ENCODE measurements around the gene MUL1.
A peak's percentile ranks its signal among the peaks of the same experiment; 100 is the strongest.

Gene MUL1, protein sequence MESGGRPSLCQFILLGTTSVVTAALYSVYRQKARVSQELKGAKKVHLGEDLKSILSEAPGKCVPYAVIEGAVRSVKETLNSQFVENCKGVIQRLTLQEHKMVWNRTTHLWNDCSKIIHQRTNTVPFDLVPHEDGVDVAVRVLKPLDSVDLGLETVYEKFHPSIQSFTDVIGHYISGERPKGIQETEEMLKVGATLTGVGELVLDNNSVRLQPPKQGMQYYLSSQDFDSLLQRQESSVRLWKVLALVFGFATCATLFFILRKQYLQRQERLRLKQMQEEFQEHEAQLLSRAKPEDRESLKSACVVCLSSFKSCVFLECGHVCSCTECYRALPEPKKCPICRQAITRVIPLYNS

DNA sequence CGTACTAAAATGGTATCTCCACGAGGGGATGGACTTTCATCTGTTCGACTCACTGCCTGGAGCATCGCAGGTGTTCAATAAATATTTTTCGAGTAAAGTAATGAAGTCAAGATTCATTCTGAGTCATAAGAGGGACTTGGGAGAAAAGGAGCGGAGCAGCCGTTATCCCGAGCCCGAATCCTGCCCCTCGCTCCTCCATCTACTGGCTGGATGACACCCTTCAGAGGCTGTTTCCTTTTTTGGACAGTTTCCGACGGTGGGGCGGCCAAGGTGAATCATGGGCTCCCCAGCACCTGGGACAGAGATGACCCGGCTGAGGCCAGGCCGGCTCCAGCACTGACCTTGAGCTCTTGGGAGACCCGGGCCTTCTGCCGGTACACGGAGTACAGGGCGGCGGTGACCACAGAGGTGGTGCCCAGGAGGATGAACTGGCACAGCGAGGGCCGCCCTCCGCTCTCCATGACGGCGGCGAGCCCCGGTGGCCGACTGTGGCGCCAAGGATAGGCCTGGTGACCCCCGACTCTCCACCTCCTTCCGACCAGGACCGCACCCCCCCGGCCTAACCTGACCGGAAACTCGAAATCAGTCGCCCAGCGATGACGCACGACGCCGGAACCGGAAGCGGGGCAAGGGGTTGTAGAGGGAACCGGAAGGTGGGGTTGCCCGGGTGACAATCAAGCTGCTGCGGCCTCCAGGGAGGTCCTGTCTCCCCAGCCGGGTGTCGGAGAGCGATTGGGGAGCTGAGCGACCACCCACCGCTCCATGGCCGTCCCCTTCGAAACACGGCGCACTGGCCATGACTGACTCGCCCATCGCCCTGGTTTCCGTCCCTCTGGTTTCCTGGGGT, at the start of gene MUL1:
Gene MUL1 (minus strand): TSS at position 588 of the 847 bp plus-strand sequence. CDS start 127 bp downstream, at position 461.
- peaks cover 6 to 34% of the 10 kb centered on the region in 2 experiments; a peak in 2 of 3 replicates for H3K36me3 ChIP-seq (ENCODE audit: control insufficient read depth in 2 of 2, insufficient read depth in 1 of 2, low read length in 2 of 2)
- CTCF ChIA-PET: interaction anchor here (0.7 to 1.6 kb wide), 5 partner anchors 14 to 567 kb away, joined by 3 to 4 read pairs (median 3); no protein-coding TSS in a partner anchor
- POLR2A ChIA-PET: interaction anchor here (0.6 to 1.3 kb wide), 3 partner anchors 22 to 126 kb away, joined by 3 to 5 read pairs (median 4); partner anchors contain the start of gene CAMK2N1
- H3K4me1 ChIP-seq (ENCODE audit: control insufficient read depth, insufficient read depth, low read length): peaks cover 3% of the 10 kb centered on the region; the same call in 1 of the 2 replicates
- H3K9me3 ChIP-seq (ENCODE audit: control insufficient read depth, insufficient read depth, low read depth, low read length): no peaks in the 10 kb centered on the region
- H3K4me3 ChIP-seq (ENCODE audit: low read depth, low read length): peak within 1 kb of the TSS; percentile 95
- H3K27ac ChIP-seq (ENCODE audit: extremely low read depth, low read depth, low read length): no peak within 1 kb of the TSS; the same call in 1 of the 2 replicates
- TF ChIP-seq ZNF580 (tag by site-specific recombination; IDR thresholded peaks at IDR 0.05): peak; percentile 99
- TF ChIP-seq ZXDB (tag by site-specific recombination; IDR thresholded peaks at IDR 0.05): peak; percentile 85
- TF ChIP-seq BCL11A (tag by site-specific recombination; IDR thresholded peaks at IDR 0.05; ENCODE audit: low read depth): peak; percentile 94; the same call in 1 of the 2 replicates
- TF ChIP-seq HOXD13 (CRISPR knock-in tag; IDR thresholded peaks at IDR 0.05; ENCODE audit: borderline replicate concordance): 0 out of 2 replicates have a peak, but pooled peaks have one; percentile 63
- TF ChIP-seq SP2 (tag by site-specific recombination; IDR thresholded peaks at IDR 0.05): peak; percentile 92
- no peak for TF ChIP-seq TRIM28 (IDR thresholded peaks at IDR 0.05; ENCODE audit: borderline replicate concordance, low read length)
- TF ChIP-seq ZNF174 (tag by site-specific recombination; IDR thresholded peaks at IDR 0.05): no peak
- peak; percentile 93 for TF ChIP-seq ZNF629 (tag by site-specific recombination; IDR thresholded peaks at IDR 0.05)
- TF ChIP-seq BCL6B (tag by site-specific recombination; IDR thresholded peaks at IDR 0.05): peak; percentile 97
- TF ChIP-seq ZNF623 (tag by site-specific recombination; IDR thresholded peaks at IDR 0.05): no peak
- TF ChIP-seq, protein P1, sequence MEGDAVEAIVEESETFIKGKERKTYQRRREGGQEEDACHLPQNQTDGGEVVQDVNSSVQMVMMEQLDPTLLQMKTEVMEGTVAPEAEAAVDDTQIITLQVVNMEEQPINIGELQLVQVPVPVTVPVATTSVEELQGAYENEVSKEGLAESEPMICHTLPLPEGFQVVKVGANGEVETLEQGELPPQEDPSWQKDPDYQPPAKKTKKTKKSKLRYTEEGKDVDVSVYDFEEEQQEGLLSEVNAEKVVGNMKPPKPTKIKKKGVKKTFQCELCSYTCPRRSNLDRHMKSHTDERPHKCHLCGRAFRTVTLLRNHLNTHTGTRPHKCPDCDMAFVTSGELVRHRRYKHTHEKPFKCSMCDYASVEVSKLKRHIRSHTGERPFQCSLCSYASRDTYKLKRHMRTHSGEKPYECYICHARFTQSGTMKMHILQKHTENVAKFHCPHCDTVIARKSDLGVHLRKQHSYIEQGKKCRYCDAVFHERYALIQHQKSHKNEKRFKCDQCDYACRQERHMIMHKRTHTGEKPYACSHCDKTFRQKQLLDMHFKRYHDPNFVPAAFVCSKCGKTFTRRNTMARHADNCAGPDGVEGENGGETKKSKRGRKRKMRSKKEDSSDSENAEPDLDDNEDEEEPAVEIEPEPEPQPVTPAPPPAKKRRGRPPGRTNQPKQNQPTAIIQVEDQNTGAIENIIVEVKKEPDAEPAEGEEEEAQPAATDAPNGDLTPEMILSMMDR (tag by site-specific recombination; IDR thresholded peaks at IDR 0.05): peak; percentile 6; the same call in 1 of the 2 replicates
- no peak for TF ChIP-seq ZNF529 (tag by site-specific recombination; IDR thresholded peaks at IDR 0.05; ENCODE audit: insufficient replicate concordance)
- TF ChIP-seq ZNF335 (tag by site-specific recombination; conservative IDR thresholded peaks at IDR 0.05): peak; percentile 94
- no peak for TF ChIP-seq ZFP41 (tag by site-specific recombination; IDR thresholded peaks at IDR 0.05; ENCODE audit: borderline replicate concordance)
- TF ChIP-seq, protein P2, sequence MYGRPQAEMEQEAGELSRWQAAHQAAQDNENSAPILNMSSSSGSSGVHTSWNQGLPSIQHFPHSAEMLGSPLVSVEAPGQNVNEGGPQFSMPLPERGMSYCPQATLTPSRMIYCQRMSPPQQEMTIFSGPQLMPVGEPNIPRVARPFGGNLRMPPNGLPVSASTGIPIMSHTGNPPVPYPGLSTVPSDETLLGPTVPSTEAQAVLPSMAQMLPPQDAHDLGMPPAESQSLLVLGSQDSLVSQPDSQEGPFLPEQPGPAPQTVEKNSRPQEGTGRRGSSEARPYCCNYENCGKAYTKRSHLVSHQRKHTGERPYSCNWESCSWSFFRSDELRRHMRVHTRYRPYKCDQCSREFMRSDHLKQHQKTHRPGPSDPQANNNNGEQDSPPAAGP (tag by site-specific recombination; IDR thresholded peaks at IDR 0.05): 0 out of 2 replicates have a peak, but pooled peaks have one; percentile 53
- TF ChIP-seq, protein P3, sequence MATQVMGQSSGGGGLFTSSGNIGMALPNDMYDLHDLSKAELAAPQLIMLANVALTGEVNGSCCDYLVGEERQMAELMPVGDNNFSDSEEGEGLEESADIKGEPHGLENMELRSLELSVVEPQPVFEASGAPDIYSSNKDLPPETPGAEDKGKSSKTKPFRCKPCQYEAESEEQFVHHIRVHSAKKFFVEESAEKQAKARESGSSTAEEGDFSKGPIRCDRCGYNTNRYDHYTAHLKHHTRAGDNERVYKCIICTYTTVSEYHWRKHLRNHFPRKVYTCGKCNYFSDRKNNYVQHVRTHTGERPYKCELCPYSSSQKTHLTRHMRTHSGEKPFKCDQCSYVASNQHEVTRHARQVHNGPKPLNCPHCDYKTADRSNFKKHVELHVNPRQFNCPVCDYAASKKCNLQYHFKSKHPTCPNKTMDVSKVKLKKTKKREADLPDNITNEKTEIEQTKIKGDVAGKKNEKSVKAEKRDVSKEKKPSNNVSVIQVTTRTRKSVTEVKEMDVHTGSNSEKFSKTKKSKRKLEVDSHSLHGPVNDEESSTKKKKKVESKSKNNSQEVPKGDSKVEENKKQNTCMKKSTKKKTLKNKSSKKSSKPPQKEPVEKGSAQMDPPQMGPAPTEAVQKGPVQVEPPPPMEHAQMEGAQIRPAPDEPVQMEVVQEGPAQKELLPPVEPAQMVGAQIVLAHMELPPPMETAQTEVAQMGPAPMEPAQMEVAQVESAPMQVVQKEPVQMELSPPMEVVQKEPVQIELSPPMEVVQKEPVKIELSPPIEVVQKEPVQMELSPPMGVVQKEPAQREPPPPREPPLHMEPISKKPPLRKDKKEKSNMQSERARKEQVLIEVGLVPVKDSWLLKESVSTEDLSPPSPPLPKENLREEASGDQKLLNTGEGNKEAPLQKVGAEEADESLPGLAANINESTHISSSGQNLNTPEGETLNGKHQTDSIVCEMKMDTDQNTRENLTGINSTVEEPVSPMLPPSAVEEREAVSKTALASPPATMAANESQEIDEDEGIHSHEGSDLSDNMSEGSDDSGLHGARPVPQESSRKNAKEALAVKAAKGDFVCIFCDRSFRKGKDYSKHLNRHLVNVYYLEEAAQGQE (tag by site-specific recombination; IDR thresholded peaks at IDR 0.05): 0 out of 2 replicates have a peak, but pooled peaks have one; percentile 27
- TF ChIP-seq HOXC10 (CRISPR knock-in tag; IDR thresholded peaks at IDR 0.05): no peak
- TF ChIP-seq ZNF146 (tag by site-specific recombination; IDR thresholded peaks at IDR 0.05): no peak
- TF ChIP-seq, protein P4, sequence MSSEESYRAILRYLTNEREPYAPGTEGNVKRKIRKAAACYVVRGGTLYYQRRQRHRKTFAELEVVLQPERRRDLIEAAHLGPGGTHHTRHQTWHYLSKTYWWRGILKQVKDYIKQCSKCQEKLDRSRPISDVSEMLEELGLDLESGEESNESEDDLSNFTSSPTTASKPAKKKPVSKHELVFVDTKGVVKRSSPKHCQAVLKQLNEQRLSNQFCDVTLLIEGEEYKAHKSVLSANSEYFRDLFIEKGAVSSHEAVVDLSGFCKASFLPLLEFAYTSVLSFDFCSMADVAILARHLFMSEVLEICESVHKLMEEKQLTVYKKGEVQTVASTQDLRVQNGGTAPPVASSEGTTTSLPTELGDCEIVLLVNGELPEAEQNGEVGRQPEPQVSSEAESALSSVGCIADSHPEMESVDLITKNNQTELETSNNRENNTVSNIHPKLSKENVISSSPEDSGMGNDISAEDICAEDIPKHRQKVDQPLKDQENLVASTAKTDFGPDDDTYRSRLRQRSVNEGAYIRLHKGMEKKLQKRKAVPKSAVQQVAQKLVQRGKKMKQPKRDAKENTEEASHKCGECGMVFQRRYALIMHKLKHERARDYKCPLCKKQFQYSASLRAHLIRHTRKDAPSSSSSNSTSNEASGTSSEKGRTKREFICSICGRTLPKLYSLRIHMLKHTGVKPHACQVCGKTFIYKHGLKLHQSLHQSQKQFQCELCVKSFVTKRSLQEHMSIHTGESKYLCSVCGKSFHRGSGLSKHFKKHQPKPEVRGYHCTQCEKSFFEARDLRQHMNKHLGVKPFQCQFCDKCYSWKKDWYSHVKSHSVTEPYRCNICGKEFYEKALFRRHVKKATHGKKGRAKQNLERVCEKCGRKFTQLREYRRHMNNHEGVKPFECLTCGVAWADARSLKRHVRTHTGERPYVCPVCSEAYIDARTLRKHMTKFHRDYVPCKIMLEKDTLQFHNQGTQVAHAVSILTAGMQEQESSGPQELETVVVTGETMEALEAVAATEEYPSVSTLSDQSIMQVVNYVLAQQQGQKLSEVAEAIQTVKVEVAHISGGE (tag by site-specific recombination; conservative IDR thresholded peaks at IDR 0.05; ENCODE audit: low read depth): peak; percentile 96
- TF ChIP-seq SP7 (tag by site-specific recombination; IDR thresholded peaks at IDR 0.05): peak; percentile 72
- peak; percentile 68; the same call in 1 of the 2 replicates for TF ChIP-seq ZNF660 (tag by site-specific recombination; IDR thresholded peaks at IDR 0.05)

Measured in HEK293 (cell line).